ENCODE measurements around the gene FAM120B.
"Not testable (repeated sequence)": the region's sequence is repeated elsewhere in the genome, so short reads cannot be mapped to it uniquely, and the experiment has no call there.

FAM120B gene

DNA sequence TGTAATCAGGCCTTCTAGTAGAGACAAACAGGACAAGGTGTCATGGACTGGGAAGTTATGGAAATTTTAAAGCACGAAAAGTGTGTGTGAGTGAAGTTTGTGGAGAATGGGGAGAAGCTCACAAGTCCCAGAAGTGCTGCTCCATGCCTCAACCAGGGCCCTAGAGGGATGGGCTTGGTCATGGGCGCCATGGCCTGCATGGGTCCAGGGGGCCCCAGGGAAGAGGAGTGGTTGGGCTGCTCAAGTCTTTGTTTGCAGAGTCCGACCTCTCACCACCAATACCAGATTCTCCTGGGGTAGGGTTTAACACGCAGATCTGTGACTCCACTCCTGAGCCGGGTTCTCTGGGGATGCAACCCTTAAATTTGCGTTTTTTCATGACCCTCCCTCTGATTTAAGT is 88.4 kb downstream of the FAM120B start:
- DNase-seq: no peak

DNA sequence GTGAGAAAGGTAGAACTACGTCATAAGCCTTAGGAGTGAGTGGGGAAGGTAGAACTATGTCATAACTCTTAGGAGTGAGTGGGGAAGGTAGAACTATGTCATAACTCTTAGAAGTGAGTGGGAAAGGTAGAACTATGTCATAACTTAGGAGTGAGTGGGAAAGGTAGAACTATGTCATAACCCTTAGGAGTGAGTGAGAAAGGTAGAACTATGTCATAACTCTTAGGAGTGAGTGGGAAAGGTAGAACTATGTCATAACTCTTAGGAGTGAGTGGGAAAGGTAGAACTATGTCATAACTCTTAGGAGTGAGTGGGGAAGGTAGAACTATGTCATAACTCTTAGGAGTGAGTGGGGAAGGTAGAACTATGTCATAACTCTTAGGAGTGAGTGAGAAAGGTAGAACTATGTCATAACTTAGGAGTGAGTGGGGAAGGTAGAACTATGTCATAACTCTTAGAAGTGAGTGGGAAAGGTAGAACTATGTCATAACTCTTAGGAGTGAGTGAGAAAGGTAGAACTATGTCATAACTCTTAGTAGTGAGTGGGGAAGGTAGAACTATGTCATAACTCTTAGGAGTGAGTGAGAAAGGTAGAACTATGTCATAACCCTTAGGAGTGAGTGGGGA is 92.3 kb downstream of the FAM120B start:
- not testable (repeated sequence) for DNase-seq

DNA sequence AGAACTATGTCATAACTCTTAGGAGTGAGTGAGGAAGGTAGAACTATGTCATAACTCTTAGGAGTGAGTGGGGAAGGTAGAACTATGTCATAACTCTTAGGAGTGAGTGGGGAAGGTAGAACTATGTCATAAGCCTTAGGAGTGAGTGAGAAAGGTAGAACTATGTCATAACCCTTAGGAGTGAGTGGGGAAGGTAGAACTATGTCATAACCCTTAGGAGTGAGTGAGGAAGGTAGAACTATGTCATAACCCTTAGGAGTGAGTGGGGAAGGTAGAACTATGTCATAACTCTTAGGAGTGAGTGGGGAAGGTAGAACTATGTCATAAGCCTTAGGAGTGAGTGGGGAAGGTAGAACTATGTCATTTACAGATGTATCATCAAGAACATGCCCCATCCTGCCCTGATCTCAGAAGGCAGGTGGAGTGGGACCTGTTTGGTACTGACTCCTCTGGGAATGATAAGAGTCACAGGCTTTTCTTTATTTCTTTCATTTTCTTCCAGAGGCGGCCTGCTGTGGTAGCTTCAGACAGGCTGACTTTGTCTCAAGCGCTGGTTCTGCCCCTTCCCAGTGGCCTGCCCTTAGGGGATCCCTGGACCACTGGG is 93.5 kb downstream of the FAM120B start:
- DNase-seq: not testable (repeated sequence)

DNA sequence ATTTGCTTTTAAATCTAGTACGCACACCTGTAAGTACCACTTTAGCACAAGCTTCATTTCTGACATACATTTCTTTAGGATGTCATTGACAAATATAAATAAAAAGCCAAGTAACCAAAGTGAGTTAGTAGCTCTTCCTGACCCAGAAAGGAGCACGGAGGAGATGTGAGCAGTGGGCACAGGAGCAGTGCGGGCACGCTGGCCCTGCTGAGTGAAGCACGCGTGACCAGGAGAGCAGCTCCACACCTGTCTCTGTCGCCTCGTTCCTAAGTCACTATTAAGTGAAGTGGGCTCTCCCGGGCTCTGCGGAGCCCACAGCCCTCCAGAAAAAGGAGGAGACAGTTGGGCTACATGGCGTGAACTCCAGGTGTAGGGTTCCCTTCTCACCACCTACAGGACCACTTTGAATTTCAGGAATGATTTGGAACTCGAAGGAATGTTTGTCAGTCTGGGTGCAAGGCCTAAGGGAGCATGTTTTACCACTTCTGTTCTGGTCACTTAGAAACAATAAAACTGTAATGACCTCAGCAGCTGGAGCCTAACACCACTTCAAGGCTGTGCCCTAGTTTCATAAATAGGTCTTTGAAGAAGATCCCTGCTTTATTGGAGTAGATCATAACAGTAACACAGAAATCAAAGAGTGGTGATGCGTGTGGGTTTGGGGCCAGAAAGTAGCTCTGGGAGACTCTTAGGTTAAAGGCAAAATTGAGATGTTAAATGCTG is 95.9 kb downstream of the FAM120B start:
- no peak for DNase-seq

DNA sequence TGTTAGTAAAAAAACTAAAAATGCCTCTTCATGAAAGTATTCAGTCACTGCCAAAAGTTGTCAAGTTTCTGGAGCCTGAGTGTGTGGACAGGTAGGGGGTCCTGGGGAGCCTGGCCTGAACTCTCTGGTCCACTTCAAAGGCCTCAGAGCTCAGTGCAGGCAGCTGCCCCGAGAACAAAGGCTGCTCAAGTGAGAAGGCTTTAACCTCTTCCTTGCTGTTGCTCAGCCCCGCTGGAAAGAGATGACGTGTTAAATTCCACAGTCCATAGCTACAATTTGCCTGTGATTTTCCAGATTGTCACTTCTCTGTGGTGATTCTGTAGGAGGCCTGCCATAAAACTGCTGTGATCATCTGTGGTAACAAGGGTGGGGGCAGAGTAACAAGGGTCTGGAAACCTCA is 96.9 kb downstream of the FAM120B start:
- DNase-seq: no peak

DNA sequence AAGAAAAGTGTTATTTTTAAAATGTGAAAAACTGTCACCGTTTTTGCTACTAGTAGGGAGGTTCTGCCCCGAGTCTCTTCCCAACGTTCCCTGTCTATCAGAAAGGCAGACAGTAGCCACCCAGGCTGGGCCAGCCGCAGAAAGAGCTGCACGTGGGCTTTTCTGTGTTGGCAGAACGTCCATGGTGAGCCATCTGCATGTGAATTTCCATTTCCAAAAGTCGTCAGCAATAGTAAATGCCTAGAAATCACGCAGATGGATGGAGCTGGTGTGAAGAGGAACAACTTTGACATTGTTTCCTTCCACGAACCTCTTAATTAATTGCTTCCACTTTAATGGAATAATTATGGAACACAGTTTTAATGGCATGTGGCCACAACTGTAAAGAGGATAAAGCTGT is 97.5 kb downstream of the FAM120B start:
- no peak for DNase-seq

DNA sequence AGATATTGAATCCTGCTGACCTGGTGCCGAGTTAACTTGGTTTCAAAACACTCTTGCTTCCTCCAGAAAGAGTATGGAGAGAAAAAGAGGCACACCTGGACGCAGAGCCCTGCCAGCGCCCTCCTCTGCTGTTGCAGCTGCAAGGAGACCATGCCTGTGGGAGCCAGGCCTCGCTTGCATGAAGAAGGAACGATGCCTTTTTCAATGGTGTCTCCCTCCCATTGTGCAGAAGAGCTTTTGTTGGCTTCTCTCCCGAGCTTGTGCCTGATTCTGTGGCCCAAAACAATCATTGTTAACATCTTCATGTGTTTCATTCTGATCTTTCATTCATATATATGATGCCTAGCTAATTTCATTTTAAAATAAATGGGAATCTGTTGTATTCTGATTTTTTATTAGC is 98.1 kb downstream of the FAM120B start:
- no peak for DNase-seq

DNA sequence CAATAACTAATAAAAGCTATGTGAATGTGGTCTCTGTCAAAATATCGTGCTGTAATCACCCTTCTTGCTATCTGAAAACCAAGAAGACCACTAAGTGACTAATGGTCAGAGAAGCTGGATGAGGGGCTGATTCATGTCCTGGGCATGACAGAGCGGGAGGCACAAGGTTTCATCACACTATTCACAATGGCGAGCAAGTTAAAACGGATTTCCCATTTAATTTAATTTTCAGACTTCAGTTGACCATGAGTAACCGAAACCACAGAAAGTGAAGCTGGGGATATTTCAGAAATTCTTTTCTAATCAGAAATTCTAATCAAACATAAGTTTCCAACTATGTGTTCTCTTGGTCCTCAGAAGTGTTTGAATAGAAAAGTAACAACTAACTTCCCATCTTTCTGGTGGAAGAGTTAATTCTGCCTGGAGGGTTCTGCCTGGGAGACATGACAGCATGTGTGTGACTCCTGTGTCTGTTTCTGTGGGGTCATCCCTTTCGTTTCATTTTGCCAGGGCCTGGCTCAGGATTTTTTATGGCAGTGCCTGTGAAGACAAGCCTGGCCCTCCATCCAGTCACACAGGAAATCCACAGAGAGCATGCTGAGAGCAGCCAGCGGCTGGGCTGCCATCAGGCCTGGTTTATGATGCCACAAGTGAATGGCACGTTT is 98.9 kb downstream of the FAM120B start:
- no peak for DNase-seq

DNA sequence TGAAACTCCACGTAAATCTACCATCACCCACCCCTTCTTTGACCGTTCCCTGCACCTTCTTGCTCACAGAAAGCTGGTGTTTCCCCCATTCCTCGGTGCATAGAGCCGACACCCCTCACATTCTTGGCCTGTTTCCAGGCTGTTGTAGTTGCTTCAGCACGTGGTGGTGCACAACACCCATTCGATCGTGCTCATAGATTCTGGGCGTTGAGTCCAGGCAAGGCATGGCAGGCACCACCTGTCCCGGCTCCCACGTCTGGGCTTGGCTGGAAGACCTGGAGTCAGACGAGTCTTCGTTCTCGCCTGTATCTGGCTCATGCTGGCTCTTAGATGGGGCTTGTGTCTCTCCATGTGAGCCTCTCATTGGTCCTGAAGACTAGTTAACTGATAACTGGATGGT is 100.6 kb downstream of the FAM120B start:
- no peak for DNase-seq

DNA sequence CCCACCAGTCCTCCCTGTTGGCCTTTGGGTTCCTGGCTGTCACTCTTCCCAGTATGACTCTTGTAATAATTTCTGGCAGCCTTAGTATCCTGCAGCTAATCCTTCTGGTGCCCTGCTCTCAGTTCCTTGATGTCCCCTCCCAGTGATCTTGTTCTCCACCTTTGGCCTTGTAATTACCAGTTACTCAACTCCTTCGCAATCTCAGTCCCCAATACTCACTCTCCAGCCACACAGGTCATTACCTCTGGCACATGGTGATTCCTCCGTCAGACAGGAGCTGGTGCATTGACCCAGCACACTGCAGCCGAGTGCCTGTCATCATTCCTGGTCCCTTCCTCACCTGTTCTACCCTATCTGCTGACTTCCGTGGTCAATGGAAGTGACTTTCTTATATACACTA is 101.4 kb downstream of the FAM120B start:
- DNase-seq: no peak

DNA sequence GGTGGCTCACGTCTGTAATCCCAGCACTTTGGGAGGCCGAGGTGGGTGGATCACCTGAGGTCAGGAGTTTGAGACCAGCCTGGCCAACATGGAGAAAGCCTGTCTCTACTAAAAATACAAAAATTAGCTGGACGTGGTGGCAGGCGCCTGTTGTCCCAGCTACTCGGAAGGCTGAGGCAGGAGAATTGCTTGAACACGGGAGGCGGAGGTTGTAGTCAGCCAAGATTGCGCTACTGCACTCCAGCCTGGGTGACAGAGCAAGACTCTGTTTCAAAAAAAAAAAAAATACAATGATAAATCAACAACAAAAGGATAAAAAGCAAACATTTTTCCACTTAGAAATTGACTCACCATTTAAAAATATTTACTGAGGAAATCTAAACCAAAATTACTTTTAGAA is 103.2 kb downstream of the FAM120B start:
- not testable (repeated sequence) for DNase-seq

DNA sequence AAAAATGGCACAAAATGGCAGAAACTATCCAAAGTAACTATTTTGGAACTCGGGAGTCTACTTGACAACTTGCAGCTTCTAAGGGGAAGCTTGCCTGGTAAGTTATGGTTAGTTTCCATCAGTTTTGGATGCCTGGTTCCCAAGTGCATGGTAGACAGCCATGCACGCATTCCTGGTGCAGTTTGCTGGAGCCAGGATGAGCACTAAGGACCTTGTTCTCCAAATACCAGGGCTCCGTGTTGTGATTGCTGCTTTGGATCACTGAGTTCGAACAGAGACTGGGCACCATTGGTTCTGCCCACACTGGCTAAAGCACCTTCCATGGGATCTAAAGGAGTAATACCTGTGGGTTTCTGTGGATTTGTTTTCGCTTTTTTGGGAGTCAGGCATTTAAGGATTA is 103.7 kb downstream of the FAM120B start:
- no peak for DNase-seq

DNA sequence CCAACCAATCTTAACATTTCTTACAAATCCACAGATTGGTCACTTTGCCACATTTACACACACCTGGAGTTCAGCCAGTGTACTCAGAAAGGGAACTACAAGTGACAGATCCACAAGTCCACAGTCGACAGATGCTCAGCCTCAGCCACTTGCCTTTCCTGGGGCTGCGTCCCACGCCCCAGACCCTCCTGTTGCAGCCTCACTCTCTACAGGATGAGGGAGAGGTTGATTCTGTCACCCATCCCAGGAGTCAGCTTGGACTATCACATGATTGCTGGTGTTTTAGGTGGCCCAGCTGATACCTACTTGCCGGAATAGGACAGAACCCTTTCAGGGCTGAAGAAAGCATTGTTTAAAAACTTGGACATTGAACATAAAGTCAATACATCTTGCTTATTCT is 108.8 kb downstream of the FAM120B start:
- DNase-seq: no peak

DNA sequence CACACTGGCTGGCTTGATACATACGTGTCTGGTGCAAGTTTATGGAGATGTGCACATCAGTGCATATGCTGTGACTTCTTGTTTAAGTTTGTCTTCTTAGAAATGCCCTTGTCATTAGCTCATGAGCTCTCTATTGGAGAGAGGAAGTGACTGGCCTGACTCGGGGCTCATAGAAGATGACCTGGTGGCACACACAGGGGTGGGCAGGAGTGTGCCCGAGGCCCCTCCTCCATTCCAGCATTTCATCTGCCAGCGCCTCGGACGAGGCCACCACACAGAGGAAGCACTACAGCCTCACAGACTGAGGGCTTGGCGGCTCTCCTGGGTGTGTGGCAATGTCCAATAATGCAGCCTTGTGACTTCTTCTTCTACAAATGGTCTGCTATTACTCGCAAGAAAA is 109.7 kb downstream of the FAM120B start:
- no peak for DNase-seq

DNA sequence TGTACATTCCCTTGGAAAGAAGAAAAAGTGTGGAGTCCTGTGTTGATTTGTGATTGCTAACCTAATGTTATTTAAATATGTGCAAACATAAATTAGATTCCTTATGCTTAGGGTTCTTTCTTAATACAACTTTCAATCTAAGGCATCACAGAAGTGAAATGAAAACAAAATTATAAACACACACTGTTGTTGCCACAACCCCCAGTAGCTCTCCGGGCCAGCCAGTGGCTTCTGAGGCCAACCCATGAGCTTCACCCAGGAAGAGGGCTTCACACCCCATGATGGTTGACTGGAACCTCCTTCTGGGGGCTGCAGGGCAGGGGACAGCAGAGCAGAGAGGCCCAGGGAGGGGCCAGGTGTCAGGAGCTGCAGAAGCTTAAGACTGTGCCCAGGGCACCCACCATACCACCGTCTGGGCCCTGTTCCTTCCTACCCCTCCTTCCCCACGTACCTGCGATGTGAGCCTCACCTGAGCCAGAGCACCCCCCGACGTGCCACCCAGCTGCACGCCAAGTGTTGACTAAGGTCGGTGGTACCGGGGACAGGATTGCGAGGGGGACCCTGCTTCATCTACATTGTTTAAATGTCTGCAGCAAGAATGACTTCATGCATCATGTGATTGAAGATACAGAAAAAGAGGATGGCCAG is 110.5 kb downstream of the FAM120B start:
- no peak for DNase-seq

DNA sequence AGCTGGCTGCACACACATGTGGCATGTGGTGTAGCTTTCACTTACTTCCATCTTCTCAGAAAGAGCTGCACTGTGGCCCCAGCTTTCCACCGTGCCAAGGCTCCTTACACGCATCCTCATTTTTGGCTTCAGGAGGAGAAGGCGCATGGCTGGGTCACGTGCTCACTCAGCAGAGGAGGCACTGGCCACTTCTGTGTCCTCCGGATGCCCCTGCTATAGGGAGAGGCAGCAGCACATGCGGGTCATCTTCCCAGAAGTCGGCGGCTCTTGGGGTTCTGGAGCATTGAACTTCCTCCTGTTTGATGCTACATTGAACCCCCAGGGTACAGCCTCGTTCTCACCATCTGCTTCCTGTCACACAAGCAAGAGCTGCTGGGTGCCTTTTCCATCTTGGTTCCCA is 111.3 kb downstream of the FAM120B start:
- no peak for DNase-seq

DNA sequence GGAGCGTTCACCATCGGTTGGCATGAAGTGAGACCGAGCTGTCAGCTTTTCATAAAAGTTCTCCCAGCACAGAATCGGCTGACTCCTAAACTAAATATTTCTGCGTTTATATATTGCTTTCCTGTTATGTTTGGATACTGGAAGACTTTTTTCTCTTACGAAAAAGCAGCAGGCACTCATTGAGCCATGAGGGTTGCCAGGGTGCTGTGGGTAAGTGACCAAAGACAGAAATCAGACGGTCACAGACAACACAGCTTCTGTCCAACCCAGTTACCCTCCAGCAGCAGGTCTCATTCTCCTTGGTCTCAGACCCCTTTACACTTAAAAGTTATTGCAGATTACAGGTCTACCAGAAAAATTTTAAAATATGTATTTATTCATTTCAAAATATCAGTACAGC is 113.7 kb downstream of the FAM120B start:
- no peak for DNase-seq

DNA sequence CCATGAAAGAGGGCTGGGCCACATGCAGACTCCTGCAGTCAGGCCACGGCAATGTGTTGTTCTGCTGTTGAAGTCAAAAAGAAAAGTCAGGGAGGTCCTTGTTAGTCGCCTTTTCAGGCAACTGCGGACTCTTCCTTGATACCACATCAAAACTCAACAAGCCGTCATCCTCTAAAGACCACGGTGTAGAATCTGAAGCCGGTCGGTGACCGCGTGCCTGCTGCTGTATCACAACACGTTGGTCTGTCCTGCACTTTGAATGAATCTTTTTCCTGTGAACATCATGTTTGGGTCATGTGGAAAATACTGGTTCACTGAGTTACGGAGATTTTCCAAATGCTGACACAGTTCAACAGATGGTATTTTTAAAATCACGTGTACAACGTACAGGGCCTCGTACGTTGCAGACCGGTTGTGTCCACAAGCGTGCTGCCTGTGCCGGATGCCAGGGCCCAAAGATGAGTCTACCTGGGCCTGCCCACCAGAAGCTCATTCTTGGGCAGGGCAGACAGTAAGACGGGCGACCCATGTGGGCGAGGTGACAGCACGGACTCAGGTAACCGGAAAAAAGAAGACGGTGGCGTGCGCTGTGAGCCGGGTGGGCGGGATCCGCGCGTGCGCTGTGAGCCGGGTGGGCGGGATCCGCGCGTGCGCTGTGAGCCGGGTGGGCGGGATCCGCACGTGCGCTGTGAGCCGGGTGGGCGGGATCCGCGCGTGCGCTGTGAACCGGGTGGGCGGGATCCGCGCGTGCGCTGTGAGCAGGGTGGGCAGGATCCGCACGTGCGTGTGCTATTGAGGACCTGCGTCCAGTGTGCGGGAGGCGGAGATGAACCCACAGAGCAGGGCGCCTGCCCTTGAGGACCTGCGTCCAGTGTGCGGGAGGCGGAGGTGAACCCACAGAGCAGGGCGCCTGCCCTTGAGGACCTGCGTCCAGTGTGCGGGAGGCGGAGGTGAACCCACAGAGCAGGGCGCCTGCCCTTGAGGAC is 114.5 kb downstream of the FAM120B start:
- DNase-seq: no peak

DNA sequence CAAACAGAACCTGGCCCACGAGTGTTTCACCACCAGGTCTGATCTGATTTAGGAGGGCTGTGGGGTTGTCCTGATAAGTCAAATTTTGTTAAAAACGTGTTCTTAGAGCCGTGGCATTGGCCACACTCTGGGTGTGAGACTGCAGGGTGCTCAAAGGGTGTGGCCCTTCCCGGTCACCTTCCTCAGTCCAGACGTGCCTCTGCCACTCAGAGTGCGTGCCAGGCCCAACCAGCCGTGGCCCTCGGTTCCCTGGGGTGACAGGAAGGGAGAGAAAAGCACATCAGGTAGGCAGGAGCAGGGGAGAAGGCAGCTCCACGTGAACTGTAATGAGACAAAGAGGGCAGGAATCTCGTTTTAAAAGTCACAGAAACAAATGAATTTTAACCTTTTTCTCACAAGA is 115.4 kb downstream of the FAM120B start:
- no peak for DNase-seq

DNA sequence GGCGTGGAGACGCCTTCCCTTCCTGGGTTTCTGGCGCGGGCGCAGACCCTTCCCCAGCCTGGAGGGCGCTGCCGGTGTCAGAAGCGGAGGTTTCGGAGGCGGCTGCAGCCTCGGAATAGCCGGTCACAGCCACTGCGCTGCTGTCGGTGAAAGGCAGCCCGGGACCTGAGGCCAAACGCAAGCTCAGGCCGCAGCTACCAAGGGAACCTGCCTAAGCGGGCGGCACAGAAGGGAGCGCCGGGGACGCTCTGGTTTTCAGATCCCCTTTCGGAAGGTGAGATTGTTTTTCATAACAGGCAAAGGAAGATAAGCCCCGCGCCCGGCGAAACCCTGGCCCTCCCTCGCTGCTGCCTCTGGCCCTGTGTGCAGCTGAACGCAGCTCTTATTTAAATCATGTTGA is 116.5 kb downstream of the FAM120B start:
- no peak for DNase-seq

DNA sequence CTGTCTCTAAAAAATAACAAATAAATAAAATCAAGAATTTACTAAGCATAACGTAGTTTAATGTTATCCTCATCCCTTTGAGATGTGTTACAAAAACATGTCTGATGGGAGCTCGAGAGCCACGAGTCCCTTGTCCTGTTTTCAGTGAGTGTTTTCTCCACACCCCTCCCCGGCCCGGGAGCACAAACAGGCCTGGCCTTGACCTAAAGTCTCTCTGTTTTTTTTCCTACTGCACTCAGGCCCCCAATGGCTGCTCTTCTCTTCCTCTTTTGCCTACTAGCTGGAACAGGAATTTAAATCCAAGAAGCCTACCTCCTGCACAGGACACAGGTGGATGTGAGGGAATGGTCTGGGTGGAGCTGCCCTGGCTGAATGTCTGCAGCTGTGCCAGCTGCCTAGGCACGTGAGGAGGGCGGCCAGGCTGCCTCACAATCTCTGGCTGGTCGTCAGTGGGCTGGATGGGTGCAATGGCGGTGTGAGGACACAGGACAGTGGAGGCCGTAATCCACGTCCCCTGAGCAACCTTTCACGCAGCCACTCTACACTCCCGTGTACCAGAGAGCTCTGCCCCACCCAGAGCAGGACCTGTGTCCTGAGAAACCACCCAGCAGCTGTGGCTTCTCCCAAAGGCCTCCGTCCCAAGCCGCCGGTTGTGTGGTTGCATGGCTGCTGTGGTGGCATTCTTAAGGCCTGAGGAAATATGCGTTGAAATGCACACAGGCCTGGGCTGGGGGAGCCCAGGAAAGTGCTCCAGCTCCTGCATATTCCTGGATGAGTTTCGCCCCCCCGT is 117.5 kb downstream of the FAM120B start:
- no peak for DNase-seq

All from stimulated activated CD4-positive, alpha-beta T cell treated with anti-CD3 and anti-CD28 coated beads, Interleukin-12 subunit alpha, Interleukin-12 subunit beta, amount 100 ng/mL, for 4 hours (primary cell).